Fibroblast of skin of back (primary cell): ENCODE measurements around the gene JAK3.

Source experiments
- DNase-seq: peaks from one replicate; pipeline ENCODE4 v3.0.0-alpha.2; 2013

Gene JAK3

DNA sequence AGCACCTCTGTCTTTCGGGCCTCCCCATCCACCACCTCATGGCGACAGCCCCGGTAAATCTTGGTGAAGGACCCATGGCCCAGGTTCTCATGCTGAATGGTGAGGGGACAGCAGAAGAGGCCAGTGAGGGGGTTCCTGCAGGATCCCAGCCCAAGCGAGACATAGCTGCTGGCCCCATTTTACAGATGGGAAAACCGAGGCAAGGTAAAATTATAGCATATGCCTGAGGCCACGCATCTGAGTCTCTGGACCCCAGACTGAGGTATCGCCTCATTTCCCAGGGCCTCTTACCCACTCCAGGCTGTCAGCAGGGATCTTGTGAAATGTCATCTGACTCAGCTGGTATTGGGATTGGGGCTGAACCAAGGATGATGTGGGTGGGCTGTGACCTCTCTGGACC, 9.8 kb downstream of the JAK3 start:
- no peak for DNase-seq

DNA sequence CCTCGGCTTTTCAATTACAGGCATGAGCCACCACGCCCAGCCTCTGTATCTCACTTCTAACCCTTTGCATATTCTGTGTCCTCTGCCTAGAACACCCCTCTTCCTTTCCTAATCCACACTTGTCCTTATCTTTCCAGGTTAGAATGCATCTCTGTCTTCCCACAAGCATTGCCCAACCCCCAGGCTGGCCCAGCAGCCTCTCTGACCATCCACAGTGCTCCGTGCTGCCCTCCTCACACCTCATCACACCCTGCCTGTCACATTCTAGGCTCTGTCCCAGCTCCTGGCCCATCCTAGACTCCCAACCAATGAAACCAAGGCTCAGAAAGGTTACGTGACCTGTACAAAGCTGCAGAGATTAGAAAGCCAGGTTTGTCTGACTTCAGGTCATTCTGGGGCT, 11.3 kb downstream of the JAK3 start:
- no peak for DNase-seq

DNA sequence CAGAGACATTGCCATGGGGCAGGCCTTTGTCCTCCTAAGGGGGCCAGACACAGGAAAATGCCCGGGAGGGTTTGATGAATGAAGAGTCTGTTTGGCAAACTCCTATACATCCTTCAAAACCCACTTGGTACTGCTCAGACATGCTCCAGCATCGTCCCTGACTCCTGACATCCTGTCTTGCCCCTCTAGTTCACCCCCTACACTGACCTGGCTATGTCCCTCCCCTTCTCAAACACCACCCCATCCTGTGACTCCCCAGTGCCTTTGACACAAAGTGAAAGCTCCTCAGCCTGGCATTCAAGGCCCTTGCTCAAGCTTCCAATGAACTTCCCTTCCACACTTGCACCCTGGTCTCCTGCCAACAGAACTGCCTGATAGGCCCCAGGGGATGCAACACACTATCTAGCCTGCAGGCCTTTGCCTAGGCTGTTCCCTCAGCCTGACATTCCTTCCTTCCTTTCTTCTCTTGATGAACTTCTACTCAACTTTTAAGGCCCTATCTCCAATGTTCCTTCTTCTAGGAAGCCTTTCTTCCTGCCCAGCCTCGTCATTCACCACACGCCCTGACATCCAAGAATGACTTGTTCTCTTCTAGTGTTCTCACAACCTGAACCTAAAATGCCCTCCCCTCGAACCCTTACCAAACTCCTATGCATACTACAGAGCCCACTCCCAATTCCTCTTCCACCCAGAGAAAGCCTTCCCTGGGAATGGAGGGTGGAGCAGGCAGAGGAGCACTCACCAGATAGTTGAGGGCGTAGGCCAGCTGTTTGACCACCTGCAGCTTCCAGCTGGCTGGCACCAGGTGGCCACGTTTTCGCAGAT, 12.4 kb downstream of the JAK3 start:
- no peak for DNase-seq

DNA sequence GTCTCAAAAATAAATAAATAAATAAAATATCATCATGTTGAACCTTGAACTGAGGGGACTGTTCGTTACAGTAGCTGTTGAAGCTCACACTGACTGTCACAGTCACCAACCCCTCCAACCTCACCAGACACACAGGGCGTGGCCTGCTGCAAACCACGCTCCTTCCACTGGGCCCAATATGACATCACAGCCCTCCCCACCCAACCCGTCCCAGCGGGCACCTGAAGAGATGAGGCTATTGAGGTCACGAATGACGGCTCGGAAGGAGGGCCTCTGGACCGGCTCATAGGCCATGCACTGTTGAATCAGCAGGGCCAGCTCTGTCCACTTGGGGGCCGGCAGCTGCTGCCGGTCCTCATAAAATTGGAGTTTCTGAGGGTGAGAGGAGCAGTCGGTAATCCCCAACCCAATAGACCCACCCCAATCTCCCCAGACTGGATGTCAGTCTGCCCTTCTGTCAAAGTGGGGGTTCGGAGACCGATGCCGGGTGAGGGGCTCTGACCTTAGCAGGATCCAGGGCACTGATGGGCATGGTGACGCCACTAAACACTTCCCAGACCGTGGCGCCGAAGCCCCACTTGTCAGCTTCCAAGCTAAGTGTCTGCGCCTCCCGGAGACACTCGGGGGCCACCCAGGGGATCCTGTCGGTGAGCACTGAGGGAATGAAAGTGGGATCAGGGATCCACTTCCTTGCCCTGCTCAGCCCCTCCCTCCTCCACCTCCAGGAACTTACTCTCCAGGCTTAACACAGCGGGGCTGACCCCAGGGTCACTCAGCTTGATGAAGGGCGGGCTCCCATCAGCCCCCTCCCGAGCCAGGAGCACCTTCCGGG, 13.2 kb downstream of the JAK3 start:
- DNase-seq = no peak

GRCh38 chr19:17832443-17833208, 15.2 kb downstream of the JAK3 start:
- no peak for DNase-seq

DNA sequence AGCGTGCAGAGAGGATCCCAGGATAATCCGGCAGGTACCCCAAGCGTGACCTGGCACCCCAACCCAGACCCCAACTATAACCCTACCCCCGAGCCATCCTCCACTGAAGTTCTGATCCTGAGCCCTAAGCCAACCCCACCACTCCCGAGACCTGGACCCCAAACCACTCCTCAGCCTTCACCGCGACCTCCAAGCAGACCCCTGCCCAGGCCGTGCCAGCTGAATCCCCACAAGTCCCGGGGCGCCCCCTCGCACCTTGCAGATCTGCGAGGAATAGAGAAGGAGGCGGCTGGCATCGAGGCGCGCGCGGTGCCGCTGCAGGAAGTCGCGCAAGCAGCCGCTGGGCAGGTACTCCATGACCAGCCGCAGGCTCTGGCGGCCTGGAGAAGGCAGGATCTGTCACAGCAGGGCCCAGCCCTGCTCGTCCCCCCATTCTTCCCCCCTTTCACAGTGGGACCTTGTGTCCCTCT, 16.3 kb downstream of the JAK3 start:
- no peak for DNase-seq

DNA sequence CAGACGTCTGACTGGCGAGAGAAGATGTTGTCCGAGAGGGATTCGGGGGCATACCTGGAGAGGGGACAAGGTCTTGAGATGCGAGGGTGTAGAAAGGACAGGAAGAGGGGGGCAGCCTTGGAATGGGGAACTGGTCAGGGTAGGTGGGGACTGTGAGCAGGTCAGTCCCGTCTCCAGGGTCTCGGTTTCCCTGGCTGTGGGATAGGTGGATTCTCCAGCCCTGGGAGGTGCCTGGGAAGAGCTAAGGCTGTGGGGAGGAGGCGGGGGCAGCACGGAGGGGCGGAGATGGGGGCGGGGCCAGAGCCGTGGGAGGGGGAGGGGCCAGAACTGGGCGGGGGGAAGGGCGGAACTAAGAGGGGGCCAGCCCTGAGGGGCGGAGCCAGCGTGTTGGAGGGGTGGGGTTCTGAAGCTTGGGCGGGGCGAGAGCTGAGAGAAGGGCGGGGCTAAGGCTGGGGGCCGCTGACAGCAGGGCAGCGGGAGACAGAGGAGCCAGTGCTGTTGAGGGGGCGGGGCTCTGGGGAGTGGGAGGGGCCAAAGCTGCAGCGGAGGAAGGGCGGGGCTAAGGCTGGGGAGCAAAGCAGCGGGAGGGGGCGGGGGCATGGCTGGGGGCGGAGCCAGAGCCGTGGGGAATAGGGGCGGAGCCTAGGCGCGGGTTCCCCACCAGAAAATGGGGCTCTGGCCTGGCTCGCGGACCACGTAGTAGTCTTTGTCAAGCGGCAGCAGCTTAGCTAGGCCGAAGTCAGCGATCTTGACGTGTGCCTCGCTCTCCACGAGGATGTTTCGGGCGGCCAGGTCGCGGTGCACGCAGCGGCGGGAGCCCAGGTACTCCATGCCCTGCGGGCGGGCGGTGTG, 17.0 kb downstream of the JAK3 start:
- DNase-seq = peak; percentile 50

- peak; percentile 29 for DNase-seq
Measured at GRCh38 chr19:17829855-17830566, 17.8 kb downstream of the JAK3 start.

GRCh38 chr19:17826508-17827056, 21.2 kb downstream of the JAK3 start:
- no peak for DNase-seq

- no peak for DNase-seq
Measured at GRCh38 chr19:17824339-17824738, 23.4 kb downstream of the JAK3 start.

DNA sequence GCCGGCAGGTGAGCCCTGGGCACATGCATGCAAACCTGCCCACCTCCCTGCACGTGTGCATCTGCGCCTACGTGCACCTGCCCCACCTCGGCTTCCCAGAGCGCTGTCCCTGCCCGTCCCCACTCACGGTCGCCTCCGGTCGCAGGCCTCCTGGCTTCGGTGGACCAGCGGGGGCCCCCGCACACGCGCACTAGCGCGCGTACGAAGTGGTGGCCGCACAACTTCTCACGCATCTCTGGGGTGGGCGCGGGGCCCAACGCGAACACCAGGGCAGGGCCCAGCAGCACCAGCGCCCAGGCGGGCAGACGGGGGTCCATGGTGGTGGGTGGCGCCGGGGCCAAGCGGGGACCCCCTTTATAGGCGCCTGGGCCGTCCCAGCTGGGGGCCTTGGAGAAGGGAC, 26.6 kb downstream of the JAK3 start, which contains the start of gene INSL3:
Gene INSL3 (minus strand): TSS at position 330 of the 400 bp plus-strand sequence. CDS start 13 bp downstream, at position 317.
- DNase-seq = no peak

DNA sequence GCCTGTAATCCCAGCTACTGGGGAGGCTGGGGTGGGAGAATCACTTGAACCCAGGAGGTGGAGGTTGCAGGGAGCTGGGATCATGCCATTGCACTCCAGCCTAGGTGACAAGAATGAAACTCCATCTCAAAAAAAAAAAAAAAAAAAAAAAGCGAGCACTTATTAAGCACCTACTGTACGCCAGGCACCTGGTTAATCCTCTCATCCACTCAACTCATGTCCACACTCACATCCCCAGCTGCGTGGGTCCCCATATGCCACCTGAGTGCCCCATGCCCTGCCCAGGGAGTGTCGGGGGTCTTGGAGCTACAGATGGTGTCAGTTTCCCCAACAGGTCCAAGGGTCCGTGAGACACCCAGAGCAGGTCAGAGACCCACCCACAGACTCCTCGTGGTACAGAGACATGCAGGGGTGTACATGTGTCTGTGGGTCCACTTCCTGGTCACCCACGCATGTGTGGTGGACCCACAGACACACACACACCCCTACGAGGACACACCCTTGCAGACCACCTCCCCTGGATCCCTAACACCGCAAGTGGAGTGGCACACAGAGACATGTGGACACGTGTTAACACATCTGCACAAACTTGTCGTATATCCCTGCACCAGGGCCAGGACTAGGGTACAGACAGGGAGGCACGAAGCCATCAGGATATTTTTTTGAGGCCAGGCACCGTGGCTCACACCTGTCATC, 30.0 kb downstream of the JAK3 start:
- DNase-seq = no peak

DNA sequence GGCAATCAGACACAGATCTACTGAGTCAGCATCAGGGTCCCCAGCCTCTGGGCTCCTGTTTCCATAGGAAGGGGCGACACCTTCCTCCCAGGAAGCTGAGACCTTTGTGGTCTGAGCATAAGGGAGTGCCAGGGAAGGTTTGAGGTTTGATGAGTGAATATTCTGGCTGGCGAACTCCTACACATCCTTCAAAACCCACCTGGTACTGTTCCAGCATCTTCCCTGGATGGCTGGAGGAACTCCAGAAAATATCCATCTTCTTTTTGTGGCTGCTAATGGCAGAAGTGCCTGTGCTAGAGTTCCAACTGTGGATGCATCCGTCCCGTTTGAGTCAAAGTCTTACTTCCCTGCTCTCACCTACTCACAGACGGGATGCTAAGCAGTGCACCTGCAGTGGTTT, 35.7 kb downstream of the JAK3 start:
- DNase-seq = no peak

DNA sequence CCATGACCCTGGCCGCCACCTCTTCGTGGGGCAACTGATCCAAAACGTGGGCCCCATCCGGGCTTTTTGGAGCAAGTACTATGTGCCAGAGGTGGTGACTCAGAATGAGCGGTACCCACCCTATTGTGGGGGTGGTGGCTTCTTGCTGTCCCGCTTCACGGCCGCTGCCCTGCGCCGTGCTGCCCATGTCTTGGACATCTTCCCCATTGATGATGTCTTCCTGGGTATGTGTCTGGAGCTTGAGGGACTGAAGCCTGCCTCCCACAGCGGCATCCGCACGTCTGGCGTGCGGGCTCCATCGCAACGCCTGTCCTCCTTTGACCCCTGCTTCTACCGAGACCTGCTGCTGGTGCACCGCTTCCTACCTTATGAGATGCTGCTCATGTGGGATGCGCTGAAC, 36.1 kb downstream of the JAK3 start:
- no peak for DNase-seq

- DNase-seq = no peak
Measured at GRCh38 chr19:17811103-17811502, 36.7 kb downstream of the JAK3 start.

DNA sequence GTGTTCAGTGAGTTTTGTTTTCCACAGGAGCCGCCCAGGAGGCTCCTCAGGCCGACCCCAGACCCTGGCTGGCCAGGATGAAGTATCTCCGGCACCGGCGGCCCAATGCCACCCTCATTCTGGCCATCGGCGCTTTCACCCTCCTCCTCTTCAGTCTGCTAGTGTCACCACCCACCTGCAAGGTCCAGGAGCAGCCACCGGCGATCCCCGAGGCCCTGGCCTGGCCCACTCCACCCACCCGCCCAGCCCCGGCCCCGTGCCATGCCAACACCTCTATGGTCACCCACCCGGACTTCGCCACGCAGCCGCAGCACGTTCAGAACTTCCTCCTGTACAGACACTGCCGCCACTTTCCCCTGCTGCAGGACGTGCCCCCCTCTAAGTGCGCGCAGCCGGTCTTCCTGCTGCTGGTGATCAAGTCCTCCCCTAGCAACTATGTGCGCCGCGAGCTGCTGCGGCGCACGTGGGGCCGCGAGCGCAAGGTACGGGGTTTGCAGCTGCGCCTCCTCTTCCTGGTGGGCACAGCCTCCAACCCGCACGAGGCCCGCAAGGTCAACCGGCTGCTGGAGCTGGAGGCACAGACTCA, 40.0 kb downstream of the JAK3 start:
- DNase-seq = no peak

DNA sequence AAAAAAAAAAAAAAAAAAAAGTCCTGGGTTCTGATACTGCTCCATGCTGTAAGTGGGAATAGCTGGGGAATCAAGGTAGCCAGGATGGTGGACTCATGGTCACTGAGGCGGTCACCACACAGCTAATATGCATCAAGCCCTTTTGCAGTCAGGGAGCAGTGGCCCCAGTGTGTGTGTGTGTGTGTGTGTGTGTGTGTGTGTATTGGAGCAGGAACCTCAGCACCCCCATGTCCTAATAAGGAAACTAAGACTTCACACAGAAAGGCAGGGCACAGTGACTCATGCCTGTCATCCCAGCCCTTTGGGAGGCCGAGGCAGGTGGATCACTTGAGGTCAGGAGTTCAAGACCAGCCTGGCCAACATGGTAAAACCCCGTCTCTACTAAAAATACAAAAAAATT, 40.8 kb downstream of the JAK3 start:
- no peak for DNase-seq

- no peak for DNase-seq
Measured at GRCh38 chr19:17805427-17805826, 42.4 kb downstream of the JAK3 start.

DNA sequence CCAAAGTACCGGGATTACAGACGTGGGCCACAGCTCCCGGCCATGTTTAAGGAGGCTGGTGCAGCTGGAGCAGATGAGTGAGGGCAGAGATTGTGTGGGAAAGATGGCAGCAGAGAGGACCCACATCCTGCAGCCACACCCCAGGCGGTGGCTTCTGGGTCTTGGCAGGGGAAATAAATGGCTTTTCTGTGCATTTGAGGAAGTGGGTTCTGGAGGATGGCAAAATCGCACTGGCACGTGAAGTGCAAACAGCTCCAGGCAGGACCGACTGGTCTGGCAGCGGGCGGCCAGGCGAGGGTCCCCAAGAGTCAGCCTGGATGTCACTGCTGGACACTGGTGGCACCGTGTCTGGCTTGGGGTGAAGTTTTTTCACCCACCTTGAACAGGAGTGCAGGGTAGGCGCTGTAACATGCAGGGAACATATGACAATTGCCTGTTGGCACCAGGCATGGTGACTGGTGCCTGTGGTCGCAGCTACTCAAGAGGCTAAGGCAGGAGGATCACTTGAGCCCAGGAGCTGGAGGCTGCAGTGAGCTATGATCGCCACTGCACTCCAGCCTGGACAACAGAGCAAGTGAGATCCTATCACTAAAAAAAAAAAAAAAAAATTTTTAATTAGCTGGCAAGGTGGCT, 44.4 kb downstream of the JAK3 start:
- no peak for DNase-seq
